ENCODE results near the gene KRT73.
A peak's percentile ranks its signal among the peaks of the same experiment; 100 is the strongest.

The KRT73 gene

GRCh38 chr12:52618216-52618615, at the start of gene KRT73:
TSS of gene KRT73 (minus strand) at chr12:52618559. CDS start at chr12:52618524, 35 bp downstream.
- H3K4me3 ChIP-seq (ENCODE audit: low read depth, low read length): no peak within 1 kb of the TSS
- DNase-seq (ENCODE audit: low read depth, low spot score): no peak
- in situ Hi-C loops (cut with HindIII; ENCODE audit: low sequenced_read_pairs): no loop called here
- no peak for TF ChIP-seq CTCF (IDR thresholded peaks at IDR 0.05; ENCODE audit: low read depth, low read length)

- H3K4me3 ChIP-seq (ENCODE audit: low read depth, low read length): no peak overlapping the region
- in situ Hi-C loops (cut with HindIII; ENCODE audit: low sequenced_read_pairs): no loop called here
- no peak for DNase-seq (ENCODE audit: low read depth, low spot score)
- TF ChIP-seq CTCF (IDR thresholded peaks at IDR 0.05; ENCODE audit: low read depth, low read length): no peak
These were observed 49.6 kb upstream of the KRT73 start for GRCh38 chr12:52667931-52668330.

GRCh38 chr12:52667509-52667908, 49.1 kb upstream of the KRT73 start:
- H3K4me3 ChIP-seq (ENCODE audit: low read depth, low read length): no peak overlapping the region
- TF ChIP-seq CTCF (IDR thresholded peaks at IDR 0.05; ENCODE audit: low read depth, low read length): peak; percentile 16
- in situ Hi-C loops (cut with HindIII; ENCODE audit: low sequenced_read_pairs): no loop called here
- no peak for DNase-seq (ENCODE audit: low read depth, low spot score)

- in situ Hi-C loops (cut with HindIII; ENCODE audit: low sequenced_read_pairs): no loop called here
- TF ChIP-seq CTCF (IDR thresholded peaks at IDR 0.05; ENCODE audit: low read depth, low read length): no peak
- H3K4me3 ChIP-seq (ENCODE audit: low read depth, low read length): no peak overlapping the region
- DNase-seq (ENCODE audit: low read depth, low spot score): no peak
These were observed 48.1 kb upstream of the KRT73 start for GRCh38 chr12:52666471-52666870.

- no peak for TF ChIP-seq CTCF (IDR thresholded peaks at IDR 0.05; ENCODE audit: low read depth, low read length)
- no peak for DNase-seq (ENCODE audit: low read depth, low spot score)
- in situ Hi-C loops (cut with HindIII; ENCODE audit: low sequenced_read_pairs): no loop called here
- no peak overlapping the region for H3K4me3 ChIP-seq (ENCODE audit: low read depth, low read length)
These were observed 45.1 kb upstream of the KRT73 start for GRCh38 chr12:52663420-52663819.

- in situ Hi-C loops (cut with HindIII; ENCODE audit: low sequenced_read_pairs): no loop called here
These were observed 44.5 kb upstream of the KRT73 start for GRCh38 chr12:52662918-52663229.

More at GRCh38 chr12:52662918-52663229, 44.5 kb upstream of the KRT73 start:
- no peak overlapping the region for H3K4me3 ChIP-seq (ENCODE audit: low read depth, low read length)
- TF ChIP-seq CTCF (IDR thresholded peaks at IDR 0.05; ENCODE audit: low read depth, low read length): no peak
- DNase-seq (ENCODE audit: low read depth, low spot score): no peak

Data from astrocyte of the spinal cord (primary cell).